NCI-H748 (cell line): Measurements from ENCODE around the gene CASP3.
"Not testable (repeated sequence)": the region's sequence is repeated elsewhere in the genome, so short reads cannot be mapped to it uniquely, and the experiment has no call there.

Experiments
- DNase-seq: peaks from one replicate; lab custom pipeline; 2025; ENCODE audit not compliant: unreplicated experiment; lab: John Stamatoyannopoulos, UW

CASP3 gene

GRCh38 chr4:184636144-184636543 lies 13.1 kb downstream of the CASP3 start:
- DNase-seq, result no peak

GRCh38 chr4:184635381-184635780 lies 13.9 kb downstream of the CASP3 start:
- DNase-seq, result no peak

- DNase-seq, result no peak
Observed at GRCh38 chr4:184632842-184633241, 16.4 kb downstream of the CASP3 start.

- no peak for DNase-seq
Observed at GRCh38 chr4:184628103-184628502, 21.1 kb downstream of the CASP3 start.

- not testable (repeated sequence) for DNase-seq
Observed at GRCh38 chr4:184625783-184626596, 23.3 kb downstream of the CASP3 start.

GRCh38 chr4:184624972-184625554 lies 24.2 kb downstream of the CASP3 start:
- no peak for DNase-seq

GRCh38 chr4:184624504-184624903 lies 24.7 kb downstream of the CASP3 start:
- DNase-seq, result not testable (repeated sequence)

GRCh38 chr4:184621518-184621917 lies 27.7 kb downstream of the CASP3 start:
- DNase-seq, result no peak

- DNase-seq, result no peak
Observed at GRCh38 chr4:184620212-184620867, 28.9 kb downstream of the CASP3 start.

GRCh38 chr4:184617600-184618196 lies 31.5 kb downstream of the CASP3 start:
- DNase-seq, result no peak

GRCh38 chr4:184616633-184617551 lies 32.4 kb downstream of the CASP3 start:
- no peak for DNase-seq

GRCh38 chr4:184616168-184616567 lies 33.1 kb downstream of the CASP3 start:
- DNase-seq, result not testable (repeated sequence)

- DNase-seq, result no peak
Observed at GRCh38 chr4:184614509-184614908, 34.7 kb downstream of the CASP3 start.

- DNase-seq, result no peak
Observed at GRCh38 chr4:184613405-184613804, 35.8 kb downstream of the CASP3 start.

- DNase-seq, result no peak
Observed at GRCh38 chr4:184612074-184612473, 37.2 kb downstream of the CASP3 start.

GRCh38 chr4:184607429-184607828 lies 41.8 kb downstream of the CASP3 start:
- not testable (repeated sequence) for DNase-seq

GRCh38 chr4:184602857-184603256 lies 46.4 kb downstream of the CASP3 start:
- DNase-seq, result not testable (repeated sequence)

GRCh38 chr4:184600982-184601381 lies 48.3 kb downstream of the CASP3 start:
- not testable (repeated sequence) for DNase-seq

- no peak for DNase-seq
Observed at GRCh38 chr4:184599492-184600135, 49.6 kb downstream of the CASP3 start.
